ENCODE results near the gene LHX4. TPM values are rescaled to one million over a fixed set of nuclear protein-coding genes. Genes with fewer than 3 reads are reported as not detected.
A peak's percentile ranks its signal among the peaks of the same experiment; 100 is the strongest.

The LHX4 gene
- total and polyA plus RNA-seq, 2 of the 8 experiments (the other 6 are each of a cell fraction or from before 2014, with no cell fraction given), result 0.85 to 4.9 TPM

DNA sequence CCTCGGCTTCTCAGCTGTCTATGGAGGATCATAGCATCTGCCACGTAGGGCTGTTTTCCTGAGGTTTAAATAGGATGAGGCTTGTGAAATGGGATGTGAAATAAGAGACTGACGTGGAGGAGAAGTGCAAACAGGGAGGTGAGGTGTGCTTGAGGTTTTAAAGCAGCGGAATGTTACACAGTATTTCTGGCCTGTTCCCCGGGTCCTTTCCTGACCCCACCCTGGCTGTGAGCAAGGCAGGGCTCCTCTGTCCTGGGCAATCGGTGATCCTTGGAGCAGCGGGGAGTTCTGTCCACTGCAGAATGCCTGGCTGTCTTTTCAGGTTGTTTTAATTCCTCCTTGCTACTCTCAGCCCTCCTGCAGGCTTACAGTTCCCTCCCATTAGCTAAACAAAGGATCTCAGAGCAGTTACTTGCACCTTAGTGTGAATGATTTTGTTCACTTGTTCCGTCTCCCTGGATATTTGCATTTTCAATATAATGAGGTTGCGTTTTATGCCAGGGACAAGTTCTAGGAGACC, 38.6 kb downstream of the LHX4 start:
- H2BK20ac ChIP-seq (ENCODE audit: low read length), result no peak overlapping the region
- H3K4me3 ChIP-seq (ENCODE audit: extremely low read depth in 1 of 4, insufficient read depth in 2 of 4, low read depth in 3 of 4, low read length in 4 of 4), result peak overlapping the region in 1 of 4 experiments; percentile 19; a peak in 3 of 8 replicates
- ChIA-PET POLR2A (ENCODE audit: partially characterized antibody) (interaction anchor here (1.0 to 4.7 kb wide), 4 partner anchors 9 to 29 kb away, joined by 3 to 17 read pairs (median 4); no protein-coding TSS in a partner anchor), CTCF (ENCODE audit: partially characterized antibody) (interaction anchor here (1.7 to 11.1 kb wide), 3 partner anchors 14 to 24 kb away, joined by 5 to 244 read pairs (median 77); no protein-coding TSS in a partner anchor)
- no peak overlapping the region for H2BK5ac ChIP-seq (ENCODE audit: low read depth, low read length)
- H2BK120ac ChIP-seq (replicated peaks; ENCODE audit: low read depth, low read length), result no peak overlapping the region
- H4K5ac ChIP-seq (ENCODE audit: insufficient read length, low read depth, low read length), result no peak overlapping the region
- H3K9me3 ChIP-seq (ENCODE audit: insufficient read depth in 2 of 2, low read depth in 1 of 2, low read length in 1 of 2), result no peaks in the 10 kb centered on the region
- H3K23ac ChIP-seq (ENCODE audit: insufficient read length), result no peak overlapping the region
- DNase-seq (ENCODE audit: low read depth in 1 of 2, low spot score in 2 of 2) (peak in 1 of 2 experiments; percentile 49), FAIRE-seq (peak; percentile 60)
- H3K14ac ChIP-seq (ENCODE audit: insufficient read length), result no peak overlapping the region
- H3K23me2 ChIP-seq (ENCODE audit: low read depth, low read length), result no peaks in the 10 kb centered on the region
- peaks cover 15 to 51% (median 33%) of the 10 kb centered on the region in 4 experiments for H3K4me1 ChIP-seq (replicated peaks in 1 of 4; ENCODE audit: control insufficient read depth in 3 of 4, insufficient read depth in 4 of 4, low read length in 3 of 4)
- no peak overlapping the region for H3K9ac ChIP-seq (replicated peaks in 1 of 4; ENCODE audit: extremely low read depth in 1 of 4, low read depth in 3 of 4, low read length in 3 of 4)
- H3K79me2 ChIP-seq (ENCODE audit: control insufficient read depth in 1 of 2, insufficient read depth in 2 of 2, low read length in 2 of 2), result no peaks in the 10 kb centered on the region
- no peak overlapping the region for H3K4ac ChIP-seq (replicated peaks; ENCODE audit: insufficient read length, low read depth, low read length)
- H3K36me3 ChIP-seq (ENCODE audit: control insufficient read depth in 2 of 4, insufficient read depth in 4 of 4, low read length in 3 of 4), result no peaks in the 10 kb centered on the region; a peak in 2 of 8 replicates
- H3K27ac ChIP-seq (ENCODE audit: low read depth, low read length), result no peak overlapping the region; the same call in 1 of the 2 replicates
- no peak overlapping the region for H4K91ac ChIP-seq (replicated peaks; ENCODE audit: insufficient read length, low read length)
- H2BK15ac ChIP-seq (ENCODE audit: low read length), result no peak overlapping the region
- no peak overlapping the region for H3K56ac ChIP-seq (replicated peaks; ENCODE audit: insufficient read length, low read depth, low read length)
- H3K27me3 ChIP-seq (replicated peaks in 1 of 4; ENCODE audit: control insufficient read depth in 3 of 4, extremely low read depth in 1 of 4, insufficient read depth in 3 of 4, low read length in 3 of 4), result no peaks in the 10 kb centered on the region; a peak in 1 of 7 replicates
- H2AK5ac ChIP-seq (ENCODE audit: low read depth, low read length), result no peak overlapping the region
- no peaks in the 10 kb centered on the region for H3K79me1 ChIP-seq (ENCODE audit: low read depth, low read length)
- H3K4me2 ChIP-seq (ENCODE audit: insufficient read depth in 1 of 2, low read depth in 2 of 2, low read length in 2 of 2), result peak overlapping the region; percentile 5 to 38; a peak in 3 of 4 replicates
- H4K20me1 ChIP-seq (replicated peaks in 1 of 2; ENCODE audit: control insufficient read depth in 1 of 2, insufficient read depth in 2 of 2, low read length in 2 of 2), result no peaks in the 10 kb centered on the region
- WGBS, 2 experiments (ENCODE audit: extremely low coverage in 1 of 2, insufficient coverage in 1 of 2, insufficient read length in 1 of 2, insufficient replicate concordance in 2 of 2, low coverage in 1 of 2, low lambda C conversion rate in 2 of 2, missing lambda C conversion rate in 1 of 2), result 42% methylated on average over 9 of the region's 9 CpGs; no CpG with 5 or more reads in 1 of the 2 experiments
- H2AFZ ChIP-seq (ENCODE audit: low read length), result no peak overlapping the region
- no peak overlapping the region for H4K8ac ChIP-seq (ENCODE audit: extremely low read depth, insufficient read depth, low read length)
- no peak overlapping the region for H2BK12ac ChIP-seq (ENCODE audit: low read depth, low read length)
- H3K18ac ChIP-seq (ENCODE audit: extremely low read depth, low read length), result peak overlapping the region; percentile 73
- 0 out of 4 replicates have a peak, but pooled peaks of 1 of the 2 experiments have one; percentile 8 for TF ChIP-seq RAD21 (IDR thresholded peaks at IDR 0.05 in 1 of 2, conservative IDR thresholded peaks at IDR 0.05 in 1 of 2; ENCODE audit: low read depth in 2 of 2, low read length in 2 of 2)
- TF ChIP-seq TBP (IDR thresholded peaks at IDR 0.05; ENCODE audit: low read depth, low read length), result no peak
- 0 out of 4 replicates have a peak, but pooled peaks of 1 of the 2 experiments have one; percentile 33 for TF ChIP-seq SIN3A (conservative IDR thresholded peaks at IDR 0.05 in 1 of 2, IDR thresholded peaks at IDR 0.05 in 1 of 2; ENCODE audit: low read depth in 1 of 2, low read length in 2 of 2)
- no peak for TF ChIP-seq EGR1 (IDR thresholded peaks at IDR 0.05; ENCODE audit: borderline replicate concordance, low read depth, low read length)
- TF ChIP-seq, protein P1, sequence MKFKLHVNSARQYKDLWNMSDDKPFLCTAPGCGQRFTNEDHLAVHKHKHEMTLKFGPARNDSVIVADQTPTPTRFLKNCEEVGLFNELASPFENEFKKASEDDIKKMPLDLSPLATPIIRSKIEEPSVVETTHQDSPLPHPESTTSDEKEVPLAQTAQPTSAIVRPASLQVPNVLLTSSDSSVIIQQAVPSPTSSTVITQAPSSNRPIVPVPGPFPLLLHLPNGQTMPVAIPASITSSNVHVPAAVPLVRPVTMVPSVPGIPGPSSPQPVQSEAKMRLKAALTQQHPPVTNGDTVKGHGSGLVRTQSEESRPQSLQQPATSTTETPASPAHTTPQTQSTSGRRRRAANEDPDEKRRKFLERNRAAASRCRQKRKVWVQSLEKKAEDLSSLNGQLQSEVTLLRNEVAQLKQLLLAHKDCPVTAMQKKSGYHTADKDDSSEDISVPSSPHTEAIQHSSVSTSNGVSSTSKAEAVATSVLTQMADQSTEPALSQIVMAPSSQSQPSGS (IDR thresholded peaks at IDR 0.05; ENCODE audit: low read length), result 0 out of 2 replicates have a peak, but pooled peaks have one; percentile 26
- TF ChIP-seq, protein P2, sequence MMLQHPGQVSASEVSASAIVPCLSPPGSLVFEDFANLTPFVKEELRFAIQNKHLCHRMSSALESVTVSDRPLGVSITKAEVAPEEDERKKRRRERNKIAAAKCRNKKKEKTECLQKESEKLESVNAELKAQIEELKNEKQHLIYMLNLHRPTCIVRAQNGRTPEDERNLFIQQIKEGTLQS (IDR thresholded peaks at IDR 0.05; ENCODE audit: insufficient read depth, low read depth, low read length), result no peak
- no peak for TF ChIP-seq KDM1A (IDR thresholded peaks at IDR 0.05; ENCODE audit: borderline replicate concordance, low read length)
- no peak for TF ChIP-seq SP4 (IDR thresholded peaks at IDR 0.05; ENCODE audit: low read length)
- no peak for TF ChIP-seq BACH1 (IDR thresholded peaks at IDR 0.05; ENCODE audit: low read length)
- no peak for TF ChIP-seq TAF1 (IDR thresholded peaks at IDR 0.05; ENCODE audit: low read depth, low read length)

All from H1 (cell line).